ENCODE data around the gene UBXN6. TPM values are rescaled to one million over a fixed set of nuclear protein-coding genes. Genes with fewer than 3 reads are reported as not detected.

UBXN6 gene
- total RNA-seq, 2 experiments from 2014 or later, result 54.5 to 58.4 TPM

DNA sequence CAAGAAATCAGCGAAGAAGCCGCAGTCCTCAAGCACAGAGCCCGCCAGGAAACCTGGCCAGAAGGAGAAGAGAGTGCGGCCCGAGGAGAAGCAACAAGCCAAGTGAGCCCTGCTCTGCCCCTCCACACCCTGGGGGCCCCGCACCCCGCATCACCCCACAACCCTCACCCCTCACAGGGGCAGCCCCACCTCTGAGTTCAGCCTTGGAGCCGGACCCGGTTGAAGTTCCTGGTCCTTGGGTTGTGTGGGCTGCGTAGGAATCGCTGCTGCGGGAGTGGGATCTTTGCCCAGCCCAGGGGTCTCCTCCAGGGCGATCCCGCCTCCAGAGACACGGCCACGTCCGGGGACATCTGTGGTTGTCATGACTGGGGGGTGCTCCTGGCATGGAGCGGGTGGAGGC is 38.7 kb upstream of the UBXN6 start:
- DNase-seq (no peak), ATAC-seq (ENCODE audit: poor library complexity) (no peak)
- no peaks in the 10 kb centered on the region for H3K4me1 ChIP-seq (ENCODE audit: insufficient read depth, low read length)
- intact Hi-C loops (cut with DNase I, micrococcal nuclease), result no loop called here
- CTCF ChIA-PET, result no interaction called here
- H3K4me3 Mint-ChIP-seq, result no peak overlapping the region
- H3K9me3 Mint-ChIP-seq, result no peaks in the 10 kb centered on the region
- H3K27me3 Mint-ChIP-seq, result no peaks in the 10 kb centered on the region
- H3K9me3 ChIP-seq (ENCODE audit: control insufficient read depth in 1 of 2, insufficient read depth in 1 of 2, low read length in 2 of 2), result peaks cover 0 to 6% of the 10 kb centered on the region in 2 experiments
- no peak overlapping the region for H3K4me3 ChIP-seq (ENCODE audit: low read length)
- peaks cover 25% of the 10 kb centered on the region for H3K36me3 Mint-ChIP-seq (ENCODE audit: low read depth)
- H3K4me1 Mint-ChIP-seq (ENCODE audit: low read depth), result no peaks in the 10 kb centered on the region
- H3K27ac Mint-ChIP-seq, result no peak overlapping the region
- no peak overlapping the region for H3K27ac ChIP-seq (ENCODE audit: low read depth in 1 of 2, low read length in 2 of 2)
- POLR2A ChIA-PET, result no interaction called here
- H3K36me3 ChIP-seq (ENCODE audit: insufficient read depth, low read length), result peaks cover 63% of the 10 kb centered on the region
- TF ChIP-seq, protein P1, sequence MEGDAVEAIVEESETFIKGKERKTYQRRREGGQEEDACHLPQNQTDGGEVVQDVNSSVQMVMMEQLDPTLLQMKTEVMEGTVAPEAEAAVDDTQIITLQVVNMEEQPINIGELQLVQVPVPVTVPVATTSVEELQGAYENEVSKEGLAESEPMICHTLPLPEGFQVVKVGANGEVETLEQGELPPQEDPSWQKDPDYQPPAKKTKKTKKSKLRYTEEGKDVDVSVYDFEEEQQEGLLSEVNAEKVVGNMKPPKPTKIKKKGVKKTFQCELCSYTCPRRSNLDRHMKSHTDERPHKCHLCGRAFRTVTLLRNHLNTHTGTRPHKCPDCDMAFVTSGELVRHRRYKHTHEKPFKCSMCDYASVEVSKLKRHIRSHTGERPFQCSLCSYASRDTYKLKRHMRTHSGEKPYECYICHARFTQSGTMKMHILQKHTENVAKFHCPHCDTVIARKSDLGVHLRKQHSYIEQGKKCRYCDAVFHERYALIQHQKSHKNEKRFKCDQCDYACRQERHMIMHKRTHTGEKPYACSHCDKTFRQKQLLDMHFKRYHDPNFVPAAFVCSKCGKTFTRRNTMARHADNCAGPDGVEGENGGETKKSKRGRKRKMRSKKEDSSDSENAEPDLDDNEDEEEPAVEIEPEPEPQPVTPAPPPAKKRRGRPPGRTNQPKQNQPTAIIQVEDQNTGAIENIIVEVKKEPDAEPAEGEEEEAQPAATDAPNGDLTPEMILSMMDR (IDR thresholded peaks at IDR 0.05), result no peak
- H3K27me3 ChIP-seq (ENCODE audit: control insufficient read depth in 1 of 2, insufficient read depth in 2 of 2, low read length in 2 of 2), result no peaks in the 10 kb centered on the region

DNA sequence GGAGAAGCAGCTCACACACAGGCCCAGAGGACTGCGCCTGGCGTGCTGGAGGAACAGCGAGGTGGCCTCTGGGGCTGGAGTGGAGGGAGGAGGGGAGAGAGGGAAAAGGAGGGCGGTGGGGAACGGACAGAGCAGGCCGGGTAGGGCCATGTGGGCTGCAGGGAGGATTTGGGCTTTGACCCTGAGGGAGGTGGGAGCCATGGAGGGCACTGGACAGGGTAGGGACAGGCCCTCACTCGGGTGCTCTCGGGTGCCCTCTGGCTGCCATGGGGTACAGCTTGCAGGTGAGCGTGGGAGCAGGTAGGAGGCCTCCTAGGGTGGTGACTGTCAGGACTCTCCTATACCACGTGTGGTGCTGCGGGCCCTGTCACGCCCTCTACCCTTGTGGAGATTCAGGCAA is 37.9 kb upstream of the UBXN6 start:
- Histone ChIP-seq H3K9me3 (ENCODE audit: control insufficient read depth in 1 of 2, insufficient read depth in 1 of 2, low read length in 2 of 2) (peaks cover 0 to 6% of the 10 kb centered on the region in 2 experiments), H3K36me3 (ENCODE audit: insufficient read depth, low read length) (peaks cover 65% of the 10 kb centered on the region), H3K27me3 (ENCODE audit: control insufficient read depth in 1 of 2, insufficient read depth in 2 of 2, low read length in 2 of 2) (no peaks in the 10 kb centered on the region), H3K4me1 (ENCODE audit: insufficient read depth, low read length) (no peaks in the 10 kb centered on the region), H3K4me3 (ENCODE audit: low read length) (no peak overlapping the region), H3K27ac (ENCODE audit: low read depth in 1 of 2, low read length in 2 of 2) (no peak overlapping the region)
- POLR2A ChIA-PET, result no interaction called here
- Mint-ChIP-seq H3K9me3 (no peaks in the 10 kb centered on the region), H3K36me3 (ENCODE audit: low read depth) (peaks cover 24% of the 10 kb centered on the region), H3K4me3 (no peak overlapping the region), H3K27me3 (no peaks in the 10 kb centered on the region), H3K4me1 (ENCODE audit: low read depth) (no peaks in the 10 kb centered on the region), H3K27ac (no peak overlapping the region)
- CTCF ChIA-PET, result no interaction called here
- TF ChIP-seq, protein P1 (IDR thresholded peaks at IDR 0.05), result no peak
- intact Hi-C loops (cut with DNase I, micrococcal nuclease), result no loop called here
- DNase-seq (peak in 1 of 14 experiments; percentile 30), ATAC-seq (ENCODE audit: poor library complexity) (no peak)

DNA sequence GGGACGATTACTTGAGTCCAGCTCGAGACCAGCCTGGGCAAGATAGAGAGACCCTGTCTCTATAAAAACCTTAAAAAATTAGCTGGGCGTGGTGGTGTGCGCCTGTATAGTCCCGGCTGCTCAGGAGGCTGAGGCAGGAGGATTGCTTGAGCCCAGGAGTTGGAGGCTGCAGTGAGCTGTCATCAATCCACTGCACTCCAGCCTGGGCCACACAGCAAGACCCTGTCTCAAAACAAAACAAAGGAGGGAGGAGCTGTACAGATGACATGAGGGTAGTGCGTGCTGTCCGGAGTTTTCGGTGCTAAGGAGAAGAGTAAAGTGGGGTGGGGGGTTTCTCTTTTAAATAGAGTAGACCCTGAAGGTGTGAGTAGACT is 37.1 kb upstream of the UBXN6 start:
- peaks cover 0 to 6% of the 10 kb centered on the region in 2 experiments for H3K9me3 ChIP-seq (ENCODE audit: control insufficient read depth in 1 of 2, insufficient read depth in 1 of 2, low read length in 2 of 2)
- peaks cover 70% of the 10 kb centered on the region for H3K36me3 ChIP-seq (ENCODE audit: insufficient read depth, low read length)
- intact Hi-C loops (cut with DNase I, micrococcal nuclease), result no loop called here
- H3K27me3 ChIP-seq (ENCODE audit: control insufficient read depth in 1 of 2, insufficient read depth in 2 of 2, low read length in 2 of 2), result no peaks in the 10 kb centered on the region
- Mint-ChIP-seq H3K9me3 (no peaks in the 10 kb centered on the region), H3K36me3 (ENCODE audit: low read depth) (peaks cover 22% of the 10 kb centered on the region), H3K4me3 (no peak overlapping the region), H3K27me3 (no peaks in the 10 kb centered on the region), H3K27ac (no peak overlapping the region), H3K4me1 (ENCODE audit: low read depth) (no peaks in the 10 kb centered on the region)
- H3K4me3 ChIP-seq (ENCODE audit: low read length), result no peak overlapping the region
- ChIA-PET CTCF (no interaction called here), POLR2A (no interaction called here)
- no peak for DNase-seq
- no peaks in the 10 kb centered on the region for H3K4me1 ChIP-seq (ENCODE audit: insufficient read depth, low read length)
- ATAC-seq (ENCODE audit: poor library complexity), result no peak
- H3K27ac ChIP-seq (ENCODE audit: low read depth in 1 of 2, low read length in 2 of 2), result no peak overlapping the region
- TF ChIP-seq, protein P1 (IDR thresholded peaks at IDR 0.05), result no peak
